Progenitor cell of endocrine pancreas (in vitro differentiated cells): Measurements from ENCODE around the gene EGFL8. TPM values are rescaled to one million over a fixed set of nuclear protein-coding genes. Genes with fewer than 3 reads are reported as not detected.

Experiments used
- DNase-seq: peaks from one replicate; pipeline ENCODE4 v3.0.0; 2021; ENCODE audit warnings: low spot score; ENCODE audit not compliant: unreplicated experiment
- H3K27ac Mint-ChIP-seq: 2 replicates; pipeline ENCODE4 v1.8.0; 2021; ENCODE audit warnings: mild to moderate bottlenecking, moderate library complexity, mixed read lengths
- H3K27me3 Mint-ChIP-seq: 2 replicates; pipeline ENCODE4 v1.8.0; 2021; ENCODE audit warnings: mixed read lengths
- H3K36me3 Mint-ChIP-seq: 2 replicates; pipeline ENCODE4 v1.8.0; 2022; ENCODE audit warnings: mixed read lengths; ENCODE audit not compliant: insufficient read depth
- H3K4me1 Mint-ChIP-seq: 2 replicates; pipeline ENCODE4 v1.8.0; 2021; ENCODE audit warnings: low read depth, mixed read lengths
- H3K4me3 Mint-ChIP-seq: 2 replicates; pipeline ENCODE4 v1.8.0; 2021; ENCODE audit warnings: low read depth, mild to moderate bottlenecking, moderate library complexity, mixed read lengths
- H3K9me3 Mint-ChIP-seq: 2 replicates; pipeline ENCODE4 v1.8.0; 2021; ENCODE audit warnings: low read depth, mixed read lengths
- CTCF ChIP-seq: fragments of 200-600 bp; sonication (generic); IDR thresholded peaks from one replicate; pipeline ENCODE4 v1.5.0; 2021; ENCODE audit warnings: antibody characterized with exemption, mild to moderate bottlenecking; ENCODE audit not compliant: unreplicated experiment
- total RNA-seq: library from RNA; stranded (reverse); gene quantifications from 2 replicates; pipeline ENCODE4 v1.2.1, GENCODE V29; 2021

Gene EGFL8
- total RNA-seq, 1 donor from 2014 or later, result 83.1 TPM

- H3K4me3 Mint-ChIP-seq, result peak within 1 kb of the TSS; percentile 91
- DNase-seq, result peak; percentile 89
- H3K27me3 Mint-ChIP-seq, result no peaks in the 10 kb centered on the region
- H3K36me3 Mint-ChIP-seq, result peaks cover 13% of the 10 kb centered on the region
- no peaks in the 10 kb centered on the region for H3K9me3 Mint-ChIP-seq
- TF ChIP-seq CTCF, result no peak
- peaks cover 51% of the 10 kb centered on the region for H3K4me1 Mint-ChIP-seq
- peak within 1 kb of the TSS; percentile 100 for H3K27ac Mint-ChIP-seq
Measured at GRCh38 chr6:32175711-32176475, 11.5 kb downstream of the EGFL8 start, which contains the start of gene AGPAT1. AGPAT1 (minus strand) TSS chr6:32176084; CDS start chr6:32171496, 4,588 bp downstream.

- no peak for TF ChIP-seq CTCF
- Mint-ChIP-seq H3K9me3 (no peaks in the 10 kb centered on the region), H3K27ac (peak overlapping the region; percentile 100), H3K4me1 (peaks cover 51% of the 10 kb centered on the region), H3K27me3 (no peaks in the 10 kb centered on the region), H3K4me3 (peak overlapping the region; percentile 91), H3K36me3 (peaks cover 12% of the 10 kb centered on the region)
- no peak for DNase-seq
Measured at GRCh38 chr6:32176476-32177182, 12.2 kb downstream of the EGFL8 start.

- H3K4me3 Mint-ChIP-seq, result peak overlapping the region; percentile 91
- DNase-seq, result no peak
- H3K9me3 Mint-ChIP-seq, result no peaks in the 10 kb centered on the region
- TF ChIP-seq CTCF, result no peak
- no peaks in the 10 kb centered on the region for H3K27me3 Mint-ChIP-seq
- H3K27ac Mint-ChIP-seq, result peak overlapping the region; percentile 100
- peaks cover 12% of the 10 kb centered on the region for H3K36me3 Mint-ChIP-seq
- H3K4me1 Mint-ChIP-seq, result peaks cover 51% of the 10 kb centered on the region
Measured at GRCh38 chr6:32177183-32177787, 12.9 kb downstream of the EGFL8 start.

GRCh38 chr6:32177788-32178546 is 13.6 kb downstream of the EGFL8 start, which contains the start of gene RNF5:
RNF5 (plus strand) TSS chr6:32178405; CDS start chr6:32178512, 107 bp downstream.
- H3K4me3 Mint-ChIP-seq, result peak within 1 kb of the TSS; percentile 91
- TF ChIP-seq CTCF, result no peak
- H3K9me3 Mint-ChIP-seq, result no peaks in the 10 kb centered on the region
- H3K36me3 Mint-ChIP-seq, result peaks cover 12% of the 10 kb centered on the region
- peak within 1 kb of the TSS; percentile 100 for H3K27ac Mint-ChIP-seq
- DNase-seq, result peak; percentile 92
- no peaks in the 10 kb centered on the region for H3K27me3 Mint-ChIP-seq
- H3K4me1 Mint-ChIP-seq, result peaks cover 47% of the 10 kb centered on the region
